ENCODE results near the gene ZNF689.
"Not testable (repeated sequence)": the region's sequence is repeated elsewhere in the genome, so short reads cannot be mapped to it uniquely, and the experiment has no call there.

The ZNF689 gene

DNA sequence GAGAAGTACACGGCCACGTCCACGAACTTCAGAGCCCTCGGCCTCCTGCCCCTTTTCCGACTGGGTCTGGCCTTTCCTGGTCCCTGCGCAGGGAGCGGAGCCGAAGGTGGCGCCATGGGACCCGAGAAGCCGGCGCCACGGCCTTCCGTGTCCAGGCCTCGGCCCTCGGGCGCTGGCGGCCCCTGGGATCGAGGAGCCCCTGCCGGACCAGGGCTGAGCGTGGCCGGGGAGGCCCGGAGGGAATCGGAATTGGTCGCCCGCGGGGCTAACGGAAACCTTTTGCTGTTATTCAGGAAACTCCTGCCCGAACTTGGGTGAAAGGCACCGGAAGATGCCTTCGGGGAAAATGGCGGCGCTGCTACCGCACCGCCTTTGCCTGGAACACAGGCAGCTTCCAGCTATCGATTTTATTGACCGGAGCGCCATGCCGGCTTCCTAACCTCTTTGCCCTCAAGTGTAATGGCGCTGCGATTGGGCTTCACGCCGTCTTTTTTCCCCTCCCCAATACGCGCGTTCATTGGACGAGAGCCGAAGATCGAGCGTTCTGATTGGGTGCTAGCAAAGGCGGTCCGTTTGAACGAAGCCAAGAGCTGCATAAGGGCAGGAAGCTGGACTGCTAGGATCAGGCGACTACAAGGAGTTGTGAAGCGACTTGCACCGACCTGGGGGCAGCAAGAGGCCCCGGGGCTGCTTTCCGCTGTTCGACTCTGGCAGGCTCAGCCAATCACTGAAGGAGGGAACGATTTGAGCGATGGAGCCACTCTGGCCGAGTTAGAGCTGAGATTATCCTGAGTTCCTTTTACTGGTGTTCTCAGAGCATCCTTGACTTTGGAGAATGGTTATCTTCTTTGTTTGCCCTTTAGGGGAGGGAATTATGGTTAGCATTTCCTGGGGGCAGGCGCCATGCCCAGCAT is at the start of gene ZNF689:
Gene ZNF689, minus strand, starts transcription at position 464 of the 914 bp plus-strand sequence. Its CDS starts 348 bp downstream, at position 116.
- peak; percentile 89 for DNase-seq (ENCODE audit: low read depth)

DNA sequence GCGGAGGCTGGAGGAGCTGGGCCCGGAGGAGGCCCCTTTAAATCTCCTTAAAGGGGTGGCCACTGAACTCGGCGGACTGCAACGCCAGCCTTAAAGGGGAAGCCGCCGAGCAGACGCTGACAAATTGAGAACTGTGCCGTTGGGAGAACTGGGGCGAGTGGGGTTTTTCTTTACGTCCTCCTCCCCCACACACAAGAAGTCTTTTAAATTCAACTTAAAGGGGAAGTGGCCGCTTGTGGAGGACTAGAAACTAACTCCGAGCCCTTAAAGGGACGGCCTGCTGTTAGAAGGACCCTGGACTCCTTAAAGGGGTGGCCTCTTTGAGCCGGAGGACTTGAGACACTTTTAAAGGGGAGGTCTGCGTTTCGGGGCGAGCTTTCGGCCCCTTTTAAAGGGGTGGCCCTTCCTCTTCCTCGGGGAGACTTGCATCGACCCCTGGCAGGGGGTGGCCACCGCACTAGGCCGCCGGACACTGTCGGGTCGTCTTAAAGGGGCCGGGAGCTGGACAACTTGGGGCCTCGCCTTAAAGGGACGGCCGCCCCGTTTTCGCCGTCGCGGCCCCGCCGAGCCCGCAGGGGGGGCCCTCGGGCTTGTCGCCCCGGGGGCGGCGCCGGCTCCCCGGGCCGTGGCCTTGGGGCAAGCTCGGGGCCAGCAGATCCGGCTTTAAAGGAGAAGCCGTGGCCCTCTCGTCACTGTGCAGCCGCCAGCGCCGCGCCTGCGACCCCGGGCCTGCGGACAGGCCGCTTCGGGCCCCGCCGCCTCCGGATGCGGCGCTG is 48.7 kb upstream of the ZNF689 start:
- peak; percentile 86 for DNase-seq (ENCODE audit: low read depth)

DNA sequence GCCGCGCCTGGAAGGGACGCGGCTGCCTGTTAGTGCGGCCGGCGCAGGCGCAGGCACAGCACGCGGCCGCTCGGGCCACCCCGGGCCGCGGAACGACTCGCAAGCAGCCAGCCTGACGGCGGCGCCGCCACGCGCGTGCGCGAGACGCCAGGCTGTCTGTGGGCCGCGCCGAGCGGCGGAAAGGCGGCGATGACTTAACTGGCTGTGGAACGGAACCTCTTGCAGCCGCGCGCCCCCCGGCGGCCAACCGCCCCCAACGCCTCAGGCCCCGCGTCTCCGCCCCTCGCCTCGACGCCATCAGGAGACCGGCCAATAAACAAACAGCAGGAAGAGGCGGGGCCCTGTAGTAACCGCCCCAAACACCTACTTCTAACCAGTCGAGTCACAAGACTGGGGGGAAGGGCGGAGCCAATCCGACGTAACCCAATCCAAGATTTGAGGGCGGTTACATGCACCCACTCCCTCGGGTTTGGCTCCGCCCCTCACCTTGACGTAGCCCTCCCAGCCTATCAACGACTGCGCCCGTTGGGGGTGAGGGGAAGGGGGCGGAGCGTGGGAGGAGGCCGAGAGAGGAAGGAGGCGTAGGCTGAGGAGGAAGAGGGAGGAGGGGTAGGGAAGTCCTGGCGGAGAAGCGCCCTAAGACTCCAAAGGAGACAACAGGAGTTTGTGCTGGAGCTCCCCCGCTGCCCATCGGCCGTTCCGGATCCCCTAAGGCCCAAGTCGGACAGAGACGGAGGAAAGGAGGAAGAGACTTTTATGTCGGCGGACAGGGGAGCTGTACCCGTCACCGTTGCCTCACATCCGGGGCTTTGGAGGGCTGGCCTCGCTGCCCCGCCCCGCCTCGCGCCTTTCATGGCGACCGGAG is 47.9 kb upstream of the ZNF689 start, which contains the start of gene FBRS:
Gene FBRS, plus strand, starts transcription at position 566 of the 865 bp plus-strand sequence. CDS start 1,088 bp downstream, outside the sequence.
- peak; percentile 100 for DNase-seq (ENCODE audit: low read depth)

DNA sequence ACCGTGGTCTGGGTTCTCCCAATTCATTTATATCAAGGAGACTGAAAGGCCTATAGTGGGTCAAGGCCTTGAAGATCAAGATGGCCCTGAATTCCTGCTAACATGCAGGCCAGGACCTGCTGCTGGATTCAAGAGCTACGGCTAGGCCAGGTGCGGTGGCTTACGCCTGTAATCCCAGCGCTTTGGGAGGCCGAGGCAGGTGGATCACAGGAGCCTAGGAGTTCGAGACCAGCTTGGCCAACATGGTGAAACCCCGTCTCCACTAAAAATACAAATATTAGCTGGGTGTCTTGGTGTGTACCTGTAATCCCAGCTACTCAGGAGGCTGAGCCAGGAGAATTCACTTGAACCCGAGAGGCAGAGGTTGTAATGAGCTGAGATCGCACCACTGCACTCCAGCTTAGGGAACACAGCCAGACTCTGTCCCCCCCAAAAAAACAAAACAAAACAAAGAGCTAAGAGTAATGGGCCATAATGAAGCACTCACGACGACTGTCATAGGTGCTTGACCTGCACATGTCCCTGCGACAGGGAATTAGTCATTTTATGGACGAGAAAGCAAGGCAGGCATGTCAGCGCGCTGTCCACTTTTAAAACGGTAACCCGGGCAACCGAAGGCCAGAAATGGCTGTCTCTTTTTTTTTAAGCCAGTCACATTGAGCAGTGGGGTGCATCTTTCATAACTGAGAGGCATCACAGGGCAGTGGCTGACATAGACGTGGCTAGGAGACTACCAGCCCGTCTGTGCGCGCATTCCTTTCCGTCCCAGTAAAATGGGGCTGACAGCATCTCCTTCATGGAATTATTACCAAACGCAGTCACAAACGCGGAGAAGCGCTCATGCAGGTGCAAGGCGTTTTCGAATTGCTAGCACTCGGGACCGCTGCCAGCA is 47.0 kb upstream of the ZNF689 start:
- DNase-seq (ENCODE audit: low read depth) = no peak

DNA sequence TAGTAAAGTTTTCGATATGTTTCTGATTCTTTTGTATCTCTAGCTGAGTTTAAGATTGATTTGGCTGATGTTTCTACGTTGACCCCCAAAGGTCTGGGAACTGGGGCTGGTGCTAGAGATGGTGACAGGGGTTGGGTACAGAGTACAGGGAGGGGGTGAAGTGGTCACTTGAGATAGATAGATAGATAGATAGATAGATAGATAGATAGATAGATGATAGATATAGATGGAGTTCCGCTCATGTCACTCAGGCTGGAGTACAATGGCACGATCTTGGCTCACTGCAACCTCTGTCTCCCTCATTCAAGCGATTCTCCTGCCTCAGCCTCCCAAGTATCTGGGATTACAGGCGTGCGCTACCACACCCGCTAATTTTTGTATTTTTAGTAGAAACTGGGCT is 46.2 kb upstream of the ZNF689 start:
- DNase-seq (ENCODE audit: low read depth) = no peak

DNA sequence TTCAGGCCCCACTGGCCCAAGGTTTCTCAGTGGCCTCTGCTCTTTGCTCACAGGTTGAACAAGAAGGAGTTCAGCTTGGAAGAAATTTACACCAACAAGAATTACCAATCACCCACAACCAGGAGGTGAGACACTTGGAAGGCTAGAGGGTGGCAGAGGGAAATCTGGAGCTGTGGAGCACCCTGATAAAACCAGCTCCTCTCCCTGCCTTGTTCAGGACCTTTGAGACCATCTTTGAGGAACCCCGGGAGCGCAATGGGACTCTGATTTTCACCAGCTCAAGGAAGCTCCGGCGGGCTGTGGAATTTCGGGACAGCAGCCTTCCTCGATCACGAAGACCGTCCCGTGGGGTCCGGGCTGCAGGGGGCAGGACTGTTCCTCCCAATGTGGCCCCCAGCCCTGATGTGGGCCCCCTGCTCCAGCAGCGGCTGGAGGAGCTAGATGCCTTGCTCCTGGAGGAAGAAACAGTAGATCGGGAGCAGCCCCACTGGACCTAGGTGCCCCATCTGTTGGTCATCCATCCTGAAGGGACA is 45.7 kb upstream of the ZNF689 start:
- DNase-seq (ENCODE audit: low read depth) = no peak

DNA sequence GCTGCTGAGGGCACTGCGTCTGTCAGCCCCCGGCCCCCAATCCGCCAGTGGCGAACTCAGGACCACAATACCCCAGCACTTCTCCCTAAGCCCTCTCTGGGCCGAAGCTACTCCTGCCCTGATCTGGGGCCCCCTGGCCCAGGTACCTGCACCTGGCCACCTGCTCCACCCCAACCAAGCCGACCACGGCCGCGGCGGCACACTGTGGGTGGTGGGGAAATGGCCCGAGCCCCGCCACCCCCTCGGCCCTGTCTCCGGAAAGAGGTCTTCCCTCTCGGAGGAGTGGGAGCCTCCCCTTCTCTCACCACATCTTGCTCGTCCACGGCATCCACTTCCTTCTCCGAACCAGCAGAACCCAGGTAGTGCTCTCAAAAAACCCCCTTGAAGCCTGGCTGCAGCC is 44.7 kb upstream of the ZNF689 start:
- DNase-seq (ENCODE audit: low read depth) = no peak

DNA sequence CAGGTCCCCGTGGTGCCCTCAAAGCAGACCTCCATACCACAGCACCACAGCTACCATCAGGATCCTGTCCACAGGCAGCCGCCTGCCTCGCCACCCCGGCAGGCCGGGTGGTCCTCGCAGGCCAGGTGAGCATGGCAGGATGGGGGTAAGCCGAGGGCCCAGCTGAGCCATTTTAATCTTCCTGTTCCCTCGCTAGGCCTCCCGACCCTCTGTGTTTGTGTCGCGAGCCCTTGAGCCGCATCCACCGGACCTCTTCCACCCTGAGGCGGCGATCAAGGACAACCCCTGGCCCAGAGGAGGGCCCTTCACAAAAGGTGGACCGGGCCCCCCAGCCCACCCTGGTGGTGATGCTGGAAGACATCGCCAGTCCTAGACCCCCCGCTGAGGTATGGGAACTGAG is 42.5 kb upstream of the ZNF689 start:
- no peak for DNase-seq (ENCODE audit: low read depth)

DNA sequence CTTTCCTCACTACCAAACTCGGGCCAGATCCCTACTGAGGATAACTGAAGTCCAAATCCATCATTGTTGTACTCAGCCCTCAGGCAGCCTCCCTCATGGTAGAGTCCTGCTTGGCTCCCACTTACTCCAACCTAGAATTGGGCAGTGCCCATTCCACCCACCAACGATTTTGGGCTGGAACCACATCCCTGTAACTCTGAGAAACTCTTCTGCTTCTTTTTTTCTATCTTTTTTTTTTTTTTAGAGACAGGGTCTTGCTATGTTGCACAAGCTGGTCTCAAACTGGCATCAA is 41.8 kb upstream of the ZNF689 start:
- DNase-seq (ENCODE audit: low read depth) = no peak

DNA sequence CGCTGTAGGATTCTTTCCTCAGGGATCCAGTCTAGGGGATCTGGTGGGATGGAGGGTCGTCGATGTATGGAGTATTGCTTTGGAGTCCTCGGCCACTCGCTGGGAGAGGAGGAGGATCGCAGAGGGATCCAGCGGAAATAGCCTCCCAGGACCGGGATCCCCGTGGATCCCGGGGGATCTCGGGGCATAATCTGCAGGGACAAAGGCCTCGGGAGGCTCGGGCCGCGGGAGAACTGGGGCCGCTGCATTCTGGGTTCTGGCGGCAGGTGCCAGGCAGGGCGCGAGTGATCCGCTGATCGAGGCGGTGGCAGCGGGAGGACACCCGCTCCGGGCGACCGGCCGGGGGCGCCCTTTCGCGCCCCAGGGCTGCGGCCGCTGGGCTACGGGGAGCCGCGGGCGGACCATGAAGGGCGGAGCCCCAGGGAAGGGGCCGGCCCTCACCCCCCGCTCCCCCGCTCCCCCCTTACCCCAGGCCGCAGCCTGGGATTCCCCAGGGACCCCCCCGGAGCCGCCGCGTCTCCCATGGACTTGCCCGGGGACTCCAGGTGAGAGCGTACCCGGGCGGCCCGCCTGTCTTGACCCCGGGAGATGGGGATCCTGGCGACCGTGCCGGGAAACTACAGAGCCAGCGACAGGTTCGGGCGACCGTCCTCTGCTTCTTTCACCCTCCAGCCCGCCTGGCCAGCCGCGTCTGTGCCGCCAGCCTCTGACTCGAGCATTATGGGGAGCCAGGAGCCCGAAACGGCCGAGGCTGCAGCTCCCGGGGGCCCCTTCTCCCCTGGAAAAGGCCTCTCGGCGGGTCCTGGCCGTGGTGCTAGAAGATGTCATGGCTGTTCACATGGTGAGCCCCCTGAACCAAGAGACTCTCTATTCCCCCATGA is 41.2 kb upstream of the ZNF689 start:
- DNase-seq (ENCODE audit: low read depth) = no peak

DNA sequence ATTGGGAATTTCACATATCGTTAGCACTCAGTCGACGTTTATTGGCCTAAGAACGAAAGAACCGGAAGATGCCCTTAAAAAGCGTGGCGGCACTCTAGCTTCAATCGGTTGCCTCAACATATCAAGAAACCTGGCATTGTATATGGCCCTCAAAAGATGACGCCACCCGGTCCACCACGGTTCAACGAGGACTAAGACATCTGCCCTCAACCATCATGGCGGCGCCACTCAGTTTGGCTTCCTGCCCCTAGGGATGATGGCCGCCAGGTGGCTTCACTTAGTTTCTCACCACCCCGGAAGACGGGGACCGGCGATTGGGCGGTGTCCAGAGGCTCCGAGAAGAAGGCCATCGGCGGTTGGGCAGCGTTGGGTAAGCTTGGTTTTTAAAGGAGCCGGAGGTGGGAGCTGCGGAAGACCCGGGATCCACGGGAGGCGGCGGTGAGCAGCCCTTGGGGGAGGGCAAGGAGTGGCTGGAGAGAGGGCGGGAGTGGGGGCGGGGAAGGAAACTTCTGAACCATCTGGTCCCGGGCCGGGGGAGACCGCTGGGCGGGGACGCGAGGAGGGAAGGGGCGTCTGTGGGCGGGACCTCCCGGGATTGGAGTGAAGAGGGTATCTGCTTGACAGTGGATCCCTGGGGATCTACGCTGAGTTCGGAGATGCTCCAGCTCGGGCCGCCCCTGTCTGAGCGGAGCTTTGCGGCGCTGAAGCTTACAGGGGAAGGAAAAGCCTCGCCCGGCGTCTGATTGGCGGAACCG is 40.4 kb upstream of the ZNF689 start, which contains the start of gene PRR14:
Gene PRR14, plus strand, starts transcription at position 592 of the 755 bp plus-strand sequence. CDS start 686 bp downstream, outside the sequence.
- DNase-seq (ENCODE audit: low read depth) = peak; percentile 96

DNA sequence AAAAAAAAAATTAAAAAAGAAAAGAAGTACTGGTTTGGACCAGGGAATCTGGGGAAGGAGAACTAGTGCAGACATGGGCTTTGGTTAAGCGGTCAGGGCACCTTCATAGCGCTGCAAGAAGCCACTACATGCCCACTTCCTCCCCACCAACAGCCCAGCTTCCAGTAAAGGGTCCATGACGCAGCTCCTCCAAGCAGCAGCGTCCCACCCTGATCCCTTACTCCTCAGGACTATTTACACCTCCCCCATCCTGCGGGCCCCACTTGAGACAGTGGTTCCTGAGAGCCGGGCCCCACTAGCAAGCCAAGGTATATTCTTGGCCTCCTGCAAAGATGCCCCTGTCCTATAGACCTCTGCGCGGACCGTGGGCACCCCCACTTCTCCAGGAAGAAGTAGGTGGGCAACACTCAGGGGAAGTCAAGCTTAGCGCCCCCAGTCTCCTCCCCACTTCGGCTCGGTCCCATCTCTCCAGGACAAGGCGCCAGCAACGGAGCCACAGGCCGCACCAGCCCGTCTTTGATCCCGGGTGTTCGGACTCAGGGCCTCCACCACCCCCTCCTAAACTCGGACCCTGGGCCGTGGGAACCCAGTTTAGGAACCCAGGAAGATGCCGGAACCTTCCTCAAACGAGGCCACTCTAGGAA is 39.7 kb upstream of the ZNF689 start:
- DNase-seq (ENCODE audit: low read depth) = no peak

DNA sequence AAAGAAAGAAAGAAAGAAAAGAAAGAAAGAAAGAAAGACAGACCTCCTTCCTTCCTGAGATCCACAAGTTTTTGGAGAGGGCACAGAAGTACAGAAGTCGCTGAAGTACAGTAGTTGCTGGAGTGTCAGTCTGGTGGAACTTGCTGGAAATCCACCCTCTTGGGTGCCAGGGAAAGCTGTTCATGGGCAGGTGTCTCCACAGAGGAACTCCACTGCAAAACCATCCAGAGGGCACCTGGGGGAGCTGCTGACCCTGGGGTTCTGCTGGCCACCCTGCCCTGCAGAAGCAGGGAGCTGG is 37.0 kb upstream of the ZNF689 start:
- DNase-seq (ENCODE audit: low read depth) = no peak

DNA sequence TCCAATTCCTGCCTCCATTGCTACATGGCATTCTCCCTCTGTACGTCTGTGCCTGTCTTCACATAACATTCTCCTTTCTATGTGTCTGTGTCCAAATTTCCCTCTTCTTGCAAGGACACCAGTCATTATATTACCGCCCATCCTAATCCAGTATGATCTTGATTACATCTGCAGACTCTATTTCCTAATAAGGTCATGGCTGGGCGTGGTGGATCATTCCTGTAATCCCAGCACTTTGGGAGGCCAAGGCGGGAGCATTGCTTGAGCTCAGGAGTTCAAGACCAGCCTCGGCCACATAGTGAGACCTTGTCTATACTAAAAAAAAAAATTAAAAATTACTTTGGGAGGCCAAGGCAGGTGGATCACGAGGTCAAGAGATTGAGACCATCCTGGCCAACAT is 35.5 kb upstream of the ZNF689 start:
- no peak for DNase-seq (ENCODE audit: low read depth)

DNA sequence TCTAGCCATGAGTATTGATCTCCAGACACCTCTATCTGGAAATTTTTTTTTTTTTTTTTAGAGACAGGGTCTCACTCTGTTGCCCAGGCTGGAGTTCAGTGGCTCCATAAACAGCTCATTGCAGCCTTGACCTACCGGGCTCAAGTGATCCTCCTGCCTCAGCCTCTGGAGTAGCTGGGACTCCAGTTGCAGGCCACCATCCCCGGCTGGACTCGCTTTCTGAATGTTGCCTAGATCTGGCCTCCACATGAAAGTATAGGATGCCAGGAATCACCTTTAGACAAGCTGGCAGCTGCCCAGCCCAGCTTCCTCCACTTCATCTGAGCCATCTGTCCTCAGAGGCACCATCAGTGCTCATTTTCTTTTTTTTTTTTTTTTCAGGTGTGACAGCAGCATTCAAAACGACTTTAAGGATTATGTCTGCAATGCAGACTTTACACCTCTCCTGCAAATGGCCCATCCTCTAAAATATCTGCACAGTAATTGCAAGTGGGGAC is 34.2 kb upstream of the ZNF689 start:
- no peak for DNase-seq (ENCODE audit: low read depth)

DNA sequence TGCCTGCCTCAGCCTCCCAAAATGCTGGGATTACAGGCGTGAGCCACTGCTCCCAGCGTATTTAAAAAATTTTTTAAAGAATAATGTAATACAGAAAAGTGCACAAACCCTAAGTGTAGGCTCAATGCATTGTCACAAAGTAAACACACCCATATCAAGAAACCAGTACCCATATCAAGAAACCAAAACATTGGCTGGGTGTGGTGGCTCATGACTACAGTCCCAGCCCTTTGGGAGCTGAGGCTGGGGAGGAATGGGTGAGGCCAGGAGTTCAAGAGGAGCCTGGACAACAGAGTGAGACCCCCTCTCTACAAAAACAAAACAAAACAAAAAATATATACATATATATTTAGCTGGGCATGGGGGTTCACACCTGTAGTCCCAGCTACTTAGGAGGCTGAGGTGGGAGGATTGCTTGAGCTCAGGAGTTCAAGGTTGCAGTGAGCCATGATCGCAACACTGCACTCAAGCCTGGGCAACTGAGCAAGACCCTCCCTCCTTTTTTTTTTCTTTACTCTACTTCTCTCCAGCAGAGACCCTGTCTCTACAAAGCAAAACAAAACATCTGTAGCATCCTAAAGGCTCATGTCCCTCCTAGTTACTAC is 31.3 kb upstream of the ZNF689 start:
- DNase-seq (ENCODE audit: low read depth) = no peak

DNA sequence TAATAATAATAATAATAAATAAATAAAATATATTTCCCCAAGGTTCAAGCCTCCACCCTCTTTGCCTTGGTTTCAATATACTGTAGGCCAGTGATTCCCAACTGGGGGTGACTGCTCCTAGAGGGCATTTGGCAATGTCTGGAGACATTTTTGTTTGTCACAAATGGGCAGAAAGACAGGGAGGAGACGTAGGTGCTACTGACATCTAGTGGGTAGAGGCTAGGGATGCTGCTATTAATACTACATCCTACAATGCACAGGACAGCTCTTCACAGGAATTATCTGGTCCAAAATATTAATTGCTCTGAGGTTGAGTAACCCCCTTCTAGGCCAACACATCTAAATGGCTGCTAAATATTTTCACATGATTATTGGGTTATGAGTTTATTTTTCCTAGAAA is 27.8 kb upstream of the ZNF689 start:
- DNase-seq (ENCODE audit: low read depth) = no peak

DNA sequence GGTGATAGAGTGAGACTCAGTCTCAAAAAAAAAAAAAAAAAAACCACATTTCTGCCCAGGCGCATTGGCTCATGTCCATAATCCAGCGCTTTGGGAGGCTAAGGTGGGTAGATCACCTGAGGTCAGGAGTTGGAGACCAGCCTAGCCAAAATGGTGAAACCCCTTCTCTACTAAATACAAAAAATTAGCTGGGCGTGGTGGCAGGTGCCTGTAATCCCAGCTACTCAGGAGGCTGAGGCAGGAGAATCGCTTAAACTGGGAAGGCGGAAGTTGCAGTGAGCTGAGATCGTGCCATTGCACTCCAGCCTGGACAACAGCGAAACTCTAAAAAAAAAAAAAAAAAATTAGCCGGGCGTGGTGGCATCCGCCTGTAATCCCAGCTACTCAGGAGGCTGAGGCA is 26.9 kb upstream of the ZNF689 start:
- not testable (repeated sequence) for DNase-seq (ENCODE audit: low read depth)

Measured in non-pigmented ciliary epithelial cell (primary cell).